ENCODE measurements around the gene RIOK3.

Gene RIOK3

GRCh38 chr18:23531912-23532311 lies 78.8 kb downstream of the RIOK3 start:
- no peak for DNase-seq
